ENCODE measurements around the gene SPRED3.

Gene SPRED3

DNA sequence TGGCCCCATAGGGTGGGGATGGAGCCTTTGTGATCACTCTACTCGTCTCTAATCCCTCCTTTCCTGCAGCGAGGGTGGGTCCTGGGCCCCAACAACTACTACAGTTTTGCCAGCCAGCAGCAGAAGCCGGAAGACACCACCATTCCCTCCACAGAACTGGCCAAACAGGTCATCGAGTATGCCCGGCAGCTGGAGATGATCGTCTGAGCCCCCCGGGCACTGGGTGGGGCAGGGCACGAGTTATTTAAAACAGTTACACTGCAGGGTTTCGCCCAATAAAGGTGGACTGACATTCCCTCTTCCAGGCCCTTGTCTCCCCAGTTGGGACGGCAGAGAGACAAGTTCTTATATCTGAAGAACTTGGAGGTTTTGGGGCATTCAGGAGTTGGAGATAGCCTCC, 5.3 kb upstream of the SPRED3 start:
- H3K4me3 ChIP-seq (ENCODE audit: low read depth, low read length): no peak overlapping the region
- TF ChIP-seq, protein P1, sequence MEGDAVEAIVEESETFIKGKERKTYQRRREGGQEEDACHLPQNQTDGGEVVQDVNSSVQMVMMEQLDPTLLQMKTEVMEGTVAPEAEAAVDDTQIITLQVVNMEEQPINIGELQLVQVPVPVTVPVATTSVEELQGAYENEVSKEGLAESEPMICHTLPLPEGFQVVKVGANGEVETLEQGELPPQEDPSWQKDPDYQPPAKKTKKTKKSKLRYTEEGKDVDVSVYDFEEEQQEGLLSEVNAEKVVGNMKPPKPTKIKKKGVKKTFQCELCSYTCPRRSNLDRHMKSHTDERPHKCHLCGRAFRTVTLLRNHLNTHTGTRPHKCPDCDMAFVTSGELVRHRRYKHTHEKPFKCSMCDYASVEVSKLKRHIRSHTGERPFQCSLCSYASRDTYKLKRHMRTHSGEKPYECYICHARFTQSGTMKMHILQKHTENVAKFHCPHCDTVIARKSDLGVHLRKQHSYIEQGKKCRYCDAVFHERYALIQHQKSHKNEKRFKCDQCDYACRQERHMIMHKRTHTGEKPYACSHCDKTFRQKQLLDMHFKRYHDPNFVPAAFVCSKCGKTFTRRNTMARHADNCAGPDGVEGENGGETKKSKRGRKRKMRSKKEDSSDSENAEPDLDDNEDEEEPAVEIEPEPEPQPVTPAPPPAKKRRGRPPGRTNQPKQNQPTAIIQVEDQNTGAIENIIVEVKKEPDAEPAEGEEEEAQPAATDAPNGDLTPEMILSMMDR (IDR thresholded peaks at IDR 0.05; ENCODE audit: control insufficient read depth, extremely low read depth, insufficient read depth): no peak
- no peak for DNase-seq (ENCODE audit: low read depth)

DNA sequence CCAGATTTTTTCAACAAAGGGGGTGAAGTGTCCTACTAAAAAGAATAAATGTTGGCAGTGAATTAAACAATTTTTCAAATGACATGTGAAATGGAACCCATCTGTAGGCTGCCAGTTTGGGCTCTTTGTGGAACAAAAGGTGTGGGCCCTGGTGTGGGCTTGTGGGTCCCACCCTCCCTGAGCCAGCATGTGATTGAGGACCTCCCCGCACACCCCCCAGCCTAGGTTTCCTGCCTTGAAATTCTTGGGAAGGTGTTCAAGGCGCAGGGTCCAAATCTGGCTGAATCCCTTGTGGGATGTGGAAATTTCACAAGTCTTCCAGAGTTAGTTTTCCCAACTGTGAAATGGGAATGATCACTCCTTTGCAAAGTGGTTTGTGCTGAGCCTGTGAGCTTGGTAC, 4.8 kb upstream of the SPRED3 start:
- TF ChIP-seq, protein P1 (IDR thresholded peaks at IDR 0.05; ENCODE audit: control insufficient read depth, extremely low read depth, insufficient read depth): no peak
- no peak overlapping the region for H3K4me3 ChIP-seq (ENCODE audit: low read depth, low read length)
- no peak for DNase-seq (ENCODE audit: low read depth)

DNA sequence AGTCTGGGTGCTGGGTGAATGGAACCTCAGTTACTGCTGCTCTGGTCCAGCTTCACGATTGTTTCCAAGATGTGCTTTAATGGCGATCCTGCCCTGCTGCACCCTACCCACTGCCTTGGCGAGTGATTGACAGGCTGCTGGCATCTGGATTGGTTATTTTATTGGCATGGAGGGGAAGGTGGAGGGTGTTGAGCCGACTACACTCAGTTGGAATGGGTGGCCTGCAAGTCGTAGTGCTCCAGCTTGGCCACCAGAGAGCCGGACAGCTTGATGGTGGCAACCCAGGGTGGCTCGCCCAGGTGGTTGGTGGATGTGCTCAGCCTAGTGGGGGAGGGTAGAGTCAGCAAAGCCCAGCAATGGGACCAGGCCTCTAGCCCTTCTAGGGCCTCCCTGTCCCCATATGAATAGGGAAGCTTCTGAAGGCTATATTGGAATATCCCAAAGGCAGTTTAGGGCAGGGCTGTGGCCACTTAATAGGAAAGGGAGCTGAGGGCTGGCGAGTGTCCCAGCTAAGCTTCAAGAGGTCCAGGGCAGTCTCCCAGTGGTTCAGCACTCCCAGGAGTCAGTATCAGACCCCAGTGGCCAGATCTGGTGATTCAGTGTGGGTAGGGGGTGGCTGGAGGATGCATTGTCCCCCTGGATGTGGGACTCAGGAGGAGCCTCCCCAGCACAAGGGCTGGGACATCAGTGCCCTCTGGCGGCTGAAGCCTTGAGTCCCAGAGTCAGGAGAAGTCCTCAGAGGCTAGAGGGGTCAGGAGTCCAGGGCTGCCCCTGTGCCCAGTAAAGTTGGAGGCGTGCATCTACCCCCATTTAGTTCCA, 4.1 kb upstream of the SPRED3 start:
- no peak overlapping the region for H3K4me3 ChIP-seq (ENCODE audit: low read depth, low read length)
- TF ChIP-seq, protein P1 (IDR thresholded peaks at IDR 0.05; ENCODE audit: control insufficient read depth, extremely low read depth, insufficient read depth): peak; percentile 19; the same call in 1 of the 2 replicates
- DNase-seq (ENCODE audit: low read depth): no peak

DNA sequence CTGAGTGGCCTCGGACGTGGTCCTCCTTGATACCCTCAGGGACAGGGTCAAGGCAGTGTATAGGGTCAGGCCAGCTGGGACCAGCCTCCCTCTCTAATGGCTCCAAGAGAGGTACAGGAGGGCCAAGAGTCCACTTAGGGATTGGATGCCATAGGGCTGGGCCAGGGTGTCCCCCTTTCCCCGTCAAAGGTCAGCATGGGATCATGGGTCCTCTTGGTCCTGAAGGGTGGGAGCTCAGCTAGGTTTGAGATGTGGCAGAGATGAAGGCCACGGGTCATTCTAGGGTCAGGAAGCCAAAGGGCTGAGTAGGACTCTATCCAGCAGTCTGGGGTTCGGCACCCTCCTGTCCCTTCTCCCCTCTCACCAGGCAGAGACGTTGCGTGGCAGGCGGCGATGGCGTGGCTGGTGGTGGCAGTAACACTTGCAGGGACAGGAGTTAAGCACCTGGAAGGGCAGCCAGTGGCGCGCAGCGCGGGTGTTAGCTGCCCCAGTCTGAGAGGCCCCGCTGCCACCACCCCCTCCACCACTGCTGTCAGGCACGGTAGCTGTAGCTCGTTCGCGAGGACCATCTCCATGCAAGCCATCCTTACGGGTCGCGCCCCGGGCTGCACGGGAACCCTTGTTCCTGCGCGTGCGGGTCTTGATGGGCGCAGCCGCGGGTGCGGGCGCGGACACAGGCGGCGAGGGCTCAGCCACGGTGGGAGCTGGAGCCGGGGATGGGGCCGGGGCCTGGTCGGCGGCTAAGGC, 3.3 kb upstream of the SPRED3 start:
- DNase-seq (ENCODE audit: low read depth): no peak
- no peak overlapping the region for H3K4me3 ChIP-seq (ENCODE audit: low read depth, low read length)
- TF ChIP-seq, protein P1 (IDR thresholded peaks at IDR 0.05; ENCODE audit: control insufficient read depth, extremely low read depth, insufficient read depth): no peak

DNA sequence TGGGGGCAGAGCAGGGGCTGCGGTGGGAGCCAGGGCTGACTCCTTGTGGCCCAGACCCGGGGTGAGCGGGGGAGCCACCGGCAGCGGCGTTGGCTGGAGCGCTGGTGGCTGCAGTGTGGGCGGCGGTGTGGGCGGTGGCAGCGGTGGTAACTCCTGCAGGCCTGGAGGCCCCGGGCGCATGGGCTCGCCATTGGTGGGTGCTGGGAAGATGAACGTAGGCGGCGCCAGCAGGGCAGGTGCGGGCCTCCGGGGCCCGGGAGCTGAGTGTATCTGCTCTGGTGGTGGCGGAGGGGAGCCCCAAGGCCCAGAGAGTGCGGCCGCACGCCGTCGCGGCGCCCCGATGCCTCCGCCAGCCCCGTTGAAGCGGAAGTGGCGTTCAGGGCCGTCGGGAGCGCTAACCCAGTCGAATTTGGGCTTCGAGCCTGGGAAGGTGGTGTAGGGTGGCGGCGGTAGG, 2.7 kb upstream of the SPRED3 start:
- no peak for DNase-seq (ENCODE audit: low read depth)
- TF ChIP-seq, protein P1 (IDR thresholded peaks at IDR 0.05; ENCODE audit: control insufficient read depth, extremely low read depth, insufficient read depth): no peak
- H3K4me3 ChIP-seq (ENCODE audit: low read depth, low read length): no peak overlapping the region

DNA sequence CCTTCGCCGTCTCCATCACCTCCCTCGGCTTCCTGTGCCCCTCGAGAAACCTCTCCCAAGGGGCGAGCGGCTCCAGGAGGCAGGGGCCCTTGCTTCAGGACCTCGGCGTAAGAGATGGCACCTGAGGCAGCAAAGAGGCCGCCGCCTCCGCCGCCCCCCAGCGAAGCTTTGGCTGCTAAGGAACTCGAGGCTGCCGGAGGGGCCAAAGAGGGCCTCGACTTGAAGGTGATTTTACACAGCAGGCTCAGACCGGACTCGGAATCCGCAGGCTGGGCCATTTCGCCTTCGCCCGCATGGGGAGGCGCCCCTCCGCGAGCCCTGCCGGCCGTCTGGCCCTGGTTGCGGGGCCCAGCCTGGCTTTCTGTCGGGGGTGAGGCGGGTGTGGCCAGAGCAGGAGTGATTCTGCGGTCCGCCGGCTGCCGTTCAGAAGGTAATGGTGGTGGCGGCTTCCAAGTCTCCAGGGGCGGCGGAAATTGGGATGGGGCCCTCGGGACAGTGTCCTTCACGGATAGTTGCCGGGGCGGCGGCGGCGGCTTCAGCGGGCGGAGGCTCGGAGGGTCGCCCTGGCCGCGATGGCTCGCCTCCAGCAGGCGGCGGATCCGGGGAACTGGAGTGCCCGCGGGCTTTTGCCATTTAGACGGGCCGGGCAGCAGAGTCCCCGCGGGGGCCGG, 2.1 kb upstream of the SPRED3 start:
- TF ChIP-seq, protein P1 (IDR thresholded peaks at IDR 0.05; ENCODE audit: control insufficient read depth, extremely low read depth, insufficient read depth): no peak
- DNase-seq (ENCODE audit: low read depth): no peak
- no peak overlapping the region for H3K4me3 ChIP-seq (ENCODE audit: low read depth, low read length)
